RPMI7951 (cell line): ENCODE measurements around the gene CFAP69. TPM values are rescaled to one million over a fixed set of nuclear protein-coding genes. Genes with fewer than 3 reads are reported as not detected.
A peak's percentile ranks its signal among the peaks of the same experiment; 100 is the strongest.
"Not testable (repeated sequence)": the region's sequence is repeated elsewhere in the genome, so short reads cannot be mapped to it uniquely, and the experiment has no call there.

Experiments
- DNase-seq: peaks from one replicate; pipeline ENCODE4 v3.0.0-alpha.2; 2012; ENCODE audit warnings: low read depth
- total RNA-seq: library from RNA; depleted of rRNA; stranded (reverse); fragments of >200 nt; shearing (Covaris generic); gene quantifications from 2 replicates; pipeline ENCODE4 v1.2.3, GENCODE V29; 2014; rRNA removed

Gene CFAP69
- total RNA-seq, 1 experiment from 2014 or later = 4.2 TPM

- peak; percentile 8 for DNase-seq
Observed at GRCh38 chr7:90337106-90337505, 92.1 kb downstream of the CFAP69 start.

DNA sequence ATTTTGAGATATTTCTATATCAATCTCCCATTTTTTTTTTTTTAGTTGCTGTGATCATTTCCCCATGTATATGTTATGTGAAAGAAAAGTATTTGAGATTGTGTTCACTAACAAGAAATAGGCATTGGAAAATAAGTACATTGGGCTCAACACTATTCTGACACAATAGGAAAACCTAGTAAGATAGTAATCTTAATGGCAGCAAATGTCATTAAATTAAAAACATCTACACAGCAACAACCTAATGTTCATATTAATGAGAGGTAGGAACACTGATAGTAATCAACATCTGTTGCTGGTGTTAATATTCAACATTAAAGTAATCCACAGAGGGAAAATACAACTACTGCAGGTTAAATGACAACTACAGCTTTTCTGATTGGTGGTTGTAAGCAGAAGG is 100.0 kb downstream of the CFAP69 start:
- no peak for DNase-seq

GRCh38 chr7:90345595-90346335 is 100.8 kb downstream of the CFAP69 start:
- peak; percentile 68 for DNase-seq

DNA sequence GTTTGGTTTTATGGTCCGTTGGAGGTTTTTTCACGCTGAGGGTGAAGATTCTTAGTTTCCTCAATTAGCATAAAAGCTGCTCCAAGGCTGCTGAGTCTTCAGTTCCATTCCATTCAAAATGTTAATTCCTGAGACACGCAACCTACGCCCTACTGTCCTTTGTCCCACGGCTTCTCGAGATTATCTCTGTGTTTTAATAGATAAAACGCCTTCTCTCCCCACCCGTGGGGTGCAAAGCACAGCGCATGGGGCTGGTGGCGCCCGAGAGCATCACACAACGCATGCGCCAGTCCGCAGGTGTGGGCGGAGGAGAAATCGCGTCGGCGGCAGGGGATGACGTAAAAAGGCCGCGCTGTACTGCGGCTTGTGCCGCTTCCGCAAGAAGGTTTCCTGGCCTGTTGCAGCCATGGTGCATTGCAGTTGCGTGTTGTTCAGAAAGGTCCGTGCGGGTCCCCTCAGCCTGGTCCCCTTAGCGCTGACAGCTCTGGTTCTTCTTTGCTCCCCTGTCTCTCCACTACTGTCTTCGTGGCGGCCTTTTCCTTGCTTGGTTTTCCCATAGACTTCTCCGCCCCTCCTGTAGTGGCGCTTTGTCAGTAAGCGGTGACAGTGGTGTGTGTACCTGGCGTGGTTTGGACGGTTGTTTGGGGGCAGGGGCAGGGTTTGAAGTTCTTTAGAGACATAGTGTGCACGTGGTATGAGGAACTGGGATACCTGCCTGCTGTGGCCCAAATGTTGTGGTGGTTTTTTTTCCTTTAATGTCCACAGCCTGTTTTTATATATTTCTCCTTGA is 101.6 kb downstream of the CFAP69 start, which contains the start of gene GTPBP10:
Gene GTPBP10 (plus strand): TSS at position 381 of the 790 bp plus-strand sequence. CDS start 26 bp downstream, at position 407.
- peak; percentile 91 for DNase-seq

DNA sequence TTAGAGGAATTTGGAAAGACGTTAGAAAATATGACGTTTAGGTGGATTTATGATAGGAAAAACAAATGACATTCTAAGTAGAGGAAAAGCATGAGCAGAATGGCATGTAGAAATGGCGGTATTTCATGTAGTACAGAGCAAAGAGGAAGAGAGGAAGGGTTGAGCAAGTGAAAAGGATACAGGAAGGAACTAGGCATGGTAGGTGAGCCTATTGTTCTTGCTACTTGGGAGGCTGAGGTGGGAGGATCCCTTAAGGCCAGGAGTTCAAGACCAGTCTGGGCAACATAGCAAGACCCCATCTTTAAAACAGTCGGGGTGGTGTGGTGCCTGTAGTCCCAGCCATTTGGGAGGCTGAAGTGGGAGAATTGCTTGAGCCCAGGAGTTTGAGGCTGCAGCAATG is 102.8 kb downstream of the CFAP69 start:
- no peak for DNase-seq

DNA sequence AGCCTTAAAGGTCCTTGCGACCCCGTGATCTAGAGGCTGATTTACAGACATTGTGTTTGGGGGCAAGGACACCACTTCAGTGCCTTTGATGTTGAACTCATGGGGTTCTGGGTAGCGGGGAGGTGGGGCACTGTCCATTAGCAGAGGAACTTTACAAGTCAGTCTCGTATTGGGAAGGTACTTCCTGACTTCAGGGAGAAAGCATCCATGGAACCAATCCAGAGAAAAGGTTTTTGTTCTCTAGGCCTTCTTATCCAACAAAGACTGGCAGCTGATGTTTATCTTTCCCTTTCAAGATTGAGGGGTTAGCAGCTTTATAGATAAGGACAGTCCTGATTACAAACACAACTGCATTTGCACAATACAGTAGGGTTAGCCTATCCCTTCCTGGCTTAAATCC is 104.3 kb downstream of the CFAP69 start:
- no peak for DNase-seq

DNA sequence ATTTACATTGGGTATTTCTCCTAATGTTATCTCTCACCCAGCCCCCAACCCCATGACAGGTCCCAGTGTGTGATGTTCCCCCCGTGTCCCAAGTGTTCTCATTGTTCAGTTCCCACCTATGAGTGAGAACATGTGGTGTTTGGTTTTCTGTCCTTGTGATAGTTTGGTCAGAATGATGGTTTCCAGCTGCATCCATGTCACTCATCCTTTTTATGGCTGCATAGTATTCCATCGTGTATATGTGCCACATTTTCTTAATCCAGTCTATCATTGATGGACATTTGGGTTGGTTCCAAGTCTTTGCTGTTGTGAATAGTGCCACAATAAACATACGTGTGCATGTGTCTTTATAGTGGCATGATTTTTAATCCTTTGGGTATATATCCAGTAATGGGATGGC is 105.1 kb downstream of the CFAP69 start:
- DNase-seq = not testable (repeated sequence)

DNA sequence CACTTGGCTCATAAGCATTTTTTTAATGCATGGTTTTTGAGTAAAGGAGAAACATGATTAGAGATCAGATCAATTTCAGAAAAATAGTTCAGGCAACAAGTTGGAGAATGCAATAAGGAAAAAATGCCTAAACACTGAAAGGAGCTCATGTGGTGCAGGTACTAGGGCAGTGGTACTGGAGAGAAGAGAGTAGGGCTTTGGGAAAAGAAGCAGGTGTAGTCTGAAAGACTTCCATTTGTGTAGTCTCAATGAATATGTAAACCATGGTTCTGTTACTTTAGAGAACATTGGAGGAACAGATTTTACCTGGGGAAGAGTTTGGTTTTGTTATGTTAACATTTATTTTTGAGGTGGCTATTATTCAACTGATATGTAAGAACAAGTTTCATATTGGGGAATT is 107.0 kb downstream of the CFAP69 start:
- DNase-seq = no peak

Other genes starting within 250 kb of the CFAP69 start
- gene STEAP1, start 90.7 kb upstream of the CFAP69 start, total RNA-seq = 30.0 and 30.3 TPM in 2 replicates
- 4.5 and 5.8 TPM in 2 replicates for gene STEAP2, start 33.4 kb upstream of the CFAP69 start, total RNA-seq
- not detected in 2 replicates for gene FAM237B, start 76.1 kb downstream of the CFAP69 start, total RNA-seq
- gene GTPBP10, start 101.5 kb downstream of the CFAP69 start, total RNA-seq = 27.5 and 28.1 TPM in 2 replicates
- 36.2 and 48.9 TPM in 2 replicates for gene CLDN12, start 158.3 kb downstream of the CFAP69 start, total RNA-seq
- not detected in 2 replicates for gene PTTG1IP2, start 224.5 kb downstream of the CFAP69 start, total RNA-seq